ENCODE results near the gene CKAP4.

Gene CKAP4

DNA sequence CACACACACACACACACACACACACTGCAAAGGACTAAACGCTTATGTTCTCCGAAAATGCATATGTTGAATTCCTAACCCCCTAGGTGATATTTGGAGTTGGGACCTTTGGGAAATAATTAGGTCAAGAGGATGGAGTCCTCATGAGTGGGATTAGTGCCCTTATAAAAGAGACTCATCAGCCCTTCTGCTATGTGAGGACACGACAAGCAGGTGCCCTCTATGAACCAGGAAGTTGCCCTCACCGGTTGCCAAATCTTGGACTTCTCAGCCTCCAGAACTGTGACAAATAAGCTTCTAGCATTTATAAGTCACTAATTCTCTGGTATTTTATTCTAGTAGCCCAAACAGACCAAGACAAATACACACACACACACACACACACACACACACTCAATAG is 34.0 kb upstream of the CKAP4 start:
- no peak for TF ChIP-seq GATA3 (IDR thresholded peaks at IDR 0.05; ENCODE audit: low read depth, low read length)
- TF ChIP-seq GATA2 (IDR thresholded peaks at IDR 0.05; ENCODE audit: low read depth, low read length): no peak

DNA sequence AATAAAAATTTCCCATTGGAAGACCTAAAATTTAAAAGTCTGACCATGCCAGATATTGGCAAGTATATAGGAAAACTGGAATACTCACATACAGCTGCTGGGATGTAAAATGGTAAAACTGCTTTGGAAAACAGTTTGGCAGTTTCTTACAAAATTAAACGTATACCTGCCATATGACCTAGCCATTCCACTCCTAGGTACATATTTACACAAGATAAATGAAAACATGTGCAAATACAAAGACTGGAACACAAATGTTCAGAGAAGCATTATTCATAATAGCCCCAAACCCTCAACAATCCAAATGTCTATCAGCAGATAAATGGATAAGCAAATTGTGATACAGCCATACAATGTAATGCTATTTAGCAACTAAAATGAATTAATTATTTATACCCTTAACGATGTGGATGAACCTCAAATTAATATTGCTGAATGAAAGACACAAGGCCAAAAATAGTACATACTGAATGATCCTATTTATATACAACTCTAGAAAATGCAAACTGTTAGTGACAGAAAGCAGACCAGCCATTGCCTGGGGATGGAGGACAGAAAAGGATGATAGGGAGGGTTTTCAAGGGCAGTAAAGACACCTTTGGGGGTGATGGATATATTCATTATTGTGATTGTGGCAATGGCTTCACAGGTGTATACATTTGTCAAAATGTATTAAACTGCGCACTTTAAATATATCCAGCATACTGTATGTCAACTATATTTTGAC is 33.4 kb upstream of the CKAP4 start:
- TF ChIP-seq GATA2 (IDR thresholded peaks at IDR 0.05; ENCODE audit: low read depth, low read length): no peak

DNA sequence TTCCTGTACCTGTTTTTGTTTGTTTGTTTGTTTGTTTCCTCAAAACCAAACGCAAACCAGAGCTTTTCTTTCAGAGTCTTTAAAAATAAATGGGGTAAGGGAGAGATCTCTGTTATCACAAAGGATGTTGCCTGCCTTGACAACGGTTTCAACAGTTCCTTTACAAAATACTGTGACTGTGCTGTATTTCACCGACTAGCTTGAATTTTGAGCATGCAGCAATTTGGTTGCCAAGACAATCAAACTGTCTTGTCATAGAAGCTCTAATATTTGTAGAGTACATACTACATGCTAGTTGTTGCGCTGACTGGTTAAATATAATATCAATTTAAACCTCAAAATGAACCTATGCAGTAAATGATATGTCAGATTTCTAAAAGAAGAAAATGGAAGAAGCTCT is 32.3 kb upstream of the CKAP4 start:
- no peak for TF ChIP-seq GATA2 (IDR thresholded peaks at IDR 0.05; ENCODE audit: low read depth, low read length)
- no peak for TF ChIP-seq GATA3 (IDR thresholded peaks at IDR 0.05; ENCODE audit: low read depth, low read length)

DNA sequence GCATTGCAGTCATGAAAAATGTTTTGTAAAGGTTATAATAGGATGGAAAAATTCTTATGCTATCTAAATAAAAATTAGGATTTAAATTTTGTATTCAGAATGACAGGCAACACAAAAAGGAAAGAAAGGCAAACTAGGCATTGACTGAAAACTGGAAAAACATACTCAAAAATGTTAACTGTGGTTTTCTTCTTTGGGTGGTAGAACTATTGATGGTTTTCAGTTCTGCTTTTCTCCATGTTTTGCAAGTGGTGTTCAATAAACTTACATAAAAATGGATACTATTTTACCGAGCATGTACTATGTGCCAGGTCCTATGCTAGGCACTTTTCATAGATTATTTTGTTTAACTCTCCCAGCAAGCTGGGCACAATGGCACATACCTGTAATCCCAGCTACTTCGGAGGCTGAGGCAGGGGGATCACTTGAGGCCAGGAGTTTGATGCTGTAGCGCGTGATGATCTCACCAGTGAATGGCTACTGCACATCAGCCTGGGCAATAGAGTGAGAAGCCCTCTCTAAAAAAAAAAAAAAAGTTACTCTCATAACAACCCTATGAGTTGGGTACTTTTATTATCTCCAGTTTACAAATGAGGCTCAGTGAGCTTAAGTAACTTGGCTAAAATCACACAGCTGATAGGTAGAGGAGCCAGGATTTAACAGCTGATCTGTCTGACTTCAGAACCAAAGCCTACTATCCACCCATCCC is 28.4 kb upstream of the CKAP4 start:
- no peak for TF ChIP-seq GATA3 (IDR thresholded peaks at IDR 0.05; ENCODE audit: low read depth, low read length)
- no peak for TF ChIP-seq GATA2 (IDR thresholded peaks at IDR 0.05; ENCODE audit: low read depth, low read length)

DNA sequence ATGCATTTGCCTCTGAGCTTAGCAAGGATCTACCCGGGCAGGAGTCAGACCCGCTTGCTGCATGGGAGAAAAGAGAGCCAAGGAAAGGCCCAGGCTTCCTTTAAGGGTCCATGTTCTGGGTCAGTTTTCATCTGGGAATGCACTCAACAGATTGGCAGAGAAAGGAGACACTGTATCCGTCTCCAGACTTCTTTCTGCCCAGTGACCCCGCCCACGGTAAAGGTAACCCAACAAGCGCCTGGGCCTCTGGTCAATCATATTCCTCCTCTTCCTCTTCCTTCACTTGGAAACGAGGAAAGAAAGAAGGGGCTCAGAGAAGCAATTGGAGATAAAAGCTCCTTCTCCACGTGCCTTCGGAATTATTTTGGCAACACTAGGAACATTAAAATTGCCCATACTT is 27.6 kb upstream of the CKAP4 start:
- TF ChIP-seq GATA3 (IDR thresholded peaks at IDR 0.05; ENCODE audit: low read depth, low read length) (no peak), GATA2 (IDR thresholded peaks at IDR 0.05; ENCODE audit: low read depth, low read length) (no peak)

DNA sequence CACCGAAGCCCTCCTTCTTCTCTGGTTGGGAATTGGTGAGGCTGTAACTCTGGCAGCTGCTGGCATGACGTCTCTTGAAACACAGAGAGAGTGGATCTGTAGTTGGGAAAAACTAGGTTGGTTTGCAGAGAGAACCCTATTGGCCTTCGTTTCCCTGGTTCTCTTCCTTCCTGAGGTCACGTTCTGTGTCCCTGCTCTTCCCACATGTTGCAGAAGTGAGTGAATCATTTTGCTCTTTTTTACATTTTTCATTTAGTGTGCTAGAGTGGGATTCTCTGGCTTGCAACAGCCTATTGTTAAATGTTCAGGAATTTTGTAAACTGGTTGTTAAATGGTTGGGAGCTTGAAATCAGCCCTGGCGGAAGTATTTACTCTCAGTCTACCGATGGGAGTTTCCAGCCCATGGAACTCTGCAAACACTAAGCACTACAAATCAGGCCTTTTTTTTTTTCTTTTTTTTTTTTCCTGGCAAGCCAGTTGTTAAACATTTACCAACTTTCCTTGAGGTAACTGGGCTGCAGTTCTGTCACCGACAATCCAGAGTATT is 26.8 kb upstream of the CKAP4 start:
- TF ChIP-seq GATA2 (IDR thresholded peaks at IDR 0.05; ENCODE audit: low read depth, low read length) (no peak), GATA3 (IDR thresholded peaks at IDR 0.05; ENCODE audit: low read depth, low read length) (no peak)

DNA sequence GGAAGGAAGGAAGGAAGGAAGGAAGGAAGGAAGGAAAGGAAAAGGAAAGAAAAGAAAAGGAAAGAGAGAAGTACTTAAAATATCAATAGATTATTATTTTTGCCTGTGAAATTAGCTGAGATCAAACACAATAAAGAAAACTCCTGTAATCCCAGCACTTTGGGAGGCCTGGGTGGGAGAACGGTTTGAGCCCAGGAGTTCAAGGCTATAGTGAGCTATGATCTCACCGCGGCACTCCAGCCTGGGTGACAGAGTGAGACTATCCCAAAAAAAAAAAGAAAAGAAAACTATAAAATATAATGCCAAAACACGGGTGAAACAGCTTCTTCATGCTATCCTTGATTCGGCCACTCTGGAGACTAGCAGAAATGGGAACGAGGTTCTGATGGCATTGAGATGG is 26.2 kb upstream of the CKAP4 start:
- TF ChIP-seq GATA3 (IDR thresholded peaks at IDR 0.05; ENCODE audit: low read depth, low read length) (no peak), GATA2 (IDR thresholded peaks at IDR 0.05; ENCODE audit: low read depth, low read length) (no peak)

DNA sequence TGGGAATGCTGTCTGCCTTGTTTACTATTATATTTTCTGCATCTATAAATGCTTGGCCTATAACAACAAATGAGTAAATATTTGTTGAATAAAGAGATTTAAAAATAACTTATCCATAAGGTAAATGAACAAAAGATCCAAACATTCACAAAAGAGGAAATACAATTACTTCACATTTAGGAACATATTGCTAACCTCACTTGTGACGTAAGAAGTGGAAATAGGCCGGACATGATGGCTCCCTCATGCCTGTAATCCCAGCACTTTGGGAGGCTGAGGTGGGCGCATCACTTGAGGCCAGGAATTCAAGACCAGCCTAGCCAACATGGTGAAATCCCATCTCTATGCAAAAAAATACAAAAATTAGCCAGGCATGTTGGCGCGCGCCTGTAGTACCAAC is 25.7 kb upstream of the CKAP4 start:
- TF ChIP-seq GATA3 (IDR thresholded peaks at IDR 0.05; ENCODE audit: low read depth, low read length): no peak
- no peak for TF ChIP-seq GATA2 (IDR thresholded peaks at IDR 0.05; ENCODE audit: low read depth, low read length)

DNA sequence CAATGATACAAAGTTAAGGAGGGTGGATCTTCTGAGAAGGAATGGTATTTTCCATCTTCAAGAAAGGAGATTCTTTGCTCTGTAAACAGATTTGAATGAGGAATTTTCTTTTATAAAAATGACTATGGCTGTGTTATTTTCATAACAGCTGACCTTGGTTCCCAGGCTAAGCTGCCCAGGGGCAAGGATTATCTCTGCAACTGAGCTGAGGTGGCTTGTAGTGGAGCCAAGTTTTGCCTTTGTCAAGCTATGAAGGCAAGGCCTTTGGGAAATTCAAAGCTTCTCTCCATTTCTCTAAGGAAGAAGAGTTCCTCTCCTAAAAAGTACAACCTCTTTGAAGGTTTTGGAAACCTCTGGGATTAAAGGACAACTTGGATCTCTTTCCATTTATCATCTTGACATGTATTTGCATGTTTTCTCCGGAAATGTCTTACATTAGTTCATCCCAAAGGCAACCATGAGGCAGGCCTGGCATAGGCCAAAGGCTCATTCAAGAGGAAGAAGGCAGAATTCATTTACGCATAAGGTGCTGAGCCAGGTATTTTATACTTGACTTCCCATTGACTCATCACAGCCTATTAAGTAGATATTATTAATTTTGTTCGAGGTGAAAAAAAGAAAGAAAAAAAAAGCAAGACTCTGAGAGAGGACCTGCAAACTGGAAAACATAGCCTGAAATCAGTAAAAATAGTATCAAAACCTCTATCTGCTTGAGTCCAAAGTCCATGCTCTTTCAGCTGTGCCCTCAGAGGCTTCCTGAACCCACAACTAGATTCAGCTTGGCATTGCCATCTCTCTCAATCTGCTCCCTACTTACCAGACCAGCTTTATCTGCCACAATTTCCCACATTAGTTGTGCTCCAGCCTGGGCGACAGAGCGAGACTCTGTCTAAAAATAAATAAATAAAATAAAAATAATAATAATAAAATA is 24.0 kb upstream of the CKAP4 start:
- TF ChIP-seq GATA3 (IDR thresholded peaks at IDR 0.05; ENCODE audit: low read depth, low read length) (no peak), GATA2 (IDR thresholded peaks at IDR 0.05; ENCODE audit: low read depth, low read length) (no peak)

DNA sequence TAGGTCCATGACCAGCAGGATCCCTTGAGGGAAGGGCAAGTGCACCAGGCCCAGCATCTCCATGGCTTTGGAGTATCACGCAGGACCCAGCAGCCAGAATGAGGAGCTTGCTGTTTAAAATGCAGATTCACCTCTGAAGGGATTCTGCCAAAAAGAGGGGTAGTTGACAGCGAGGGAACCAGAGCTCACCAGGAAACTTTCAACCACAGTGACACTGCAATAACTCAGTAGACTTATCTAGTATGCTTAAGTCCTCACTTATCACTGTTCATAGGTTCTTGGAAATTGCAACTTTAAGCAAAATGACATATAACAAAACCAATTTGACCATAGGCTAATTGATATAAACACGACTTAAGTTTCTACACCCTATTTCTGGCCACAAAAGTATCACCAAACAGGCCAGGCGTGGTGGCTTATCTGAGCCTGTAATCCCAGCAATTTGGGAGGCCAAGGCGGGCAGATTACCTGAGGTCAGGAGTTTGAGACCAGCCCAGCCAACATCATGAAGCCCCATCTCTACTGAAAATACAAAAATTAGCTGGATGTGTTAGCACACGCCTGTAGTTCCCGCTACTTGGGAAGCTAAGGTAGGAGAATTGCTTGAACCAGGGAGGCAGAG is 21.4 kb upstream of the CKAP4 start:
- TF ChIP-seq GATA3 (IDR thresholded peaks at IDR 0.05; ENCODE audit: low read depth, low read length) (no peak), GATA2 (IDR thresholded peaks at IDR 0.05; ENCODE audit: low read depth, low read length) (no peak)

DNA sequence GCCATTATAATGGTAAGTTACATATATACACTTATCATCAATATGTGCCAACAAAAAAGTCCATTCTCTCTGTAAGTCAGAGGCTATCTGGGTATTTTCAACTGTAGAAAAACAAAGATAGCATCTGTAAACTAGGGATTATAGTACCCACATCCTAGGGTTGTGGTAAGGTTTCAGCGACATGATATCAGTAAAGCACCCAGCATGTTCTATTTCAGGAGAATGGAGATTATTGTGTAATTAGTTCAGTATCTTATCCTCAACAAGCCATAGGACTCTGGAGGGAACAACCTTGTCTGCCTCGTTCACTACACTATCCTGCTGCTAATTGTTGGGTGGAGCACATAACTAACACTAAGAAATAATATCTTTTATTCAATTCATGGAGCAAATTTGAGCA is 19.7 kb upstream of the CKAP4 start:
- no peak for TF ChIP-seq GATA2 (IDR thresholded peaks at IDR 0.05; ENCODE audit: low read depth, low read length)
- TF ChIP-seq GATA3 (IDR thresholded peaks at IDR 0.05; ENCODE audit: low read depth, low read length): no peak

DNA sequence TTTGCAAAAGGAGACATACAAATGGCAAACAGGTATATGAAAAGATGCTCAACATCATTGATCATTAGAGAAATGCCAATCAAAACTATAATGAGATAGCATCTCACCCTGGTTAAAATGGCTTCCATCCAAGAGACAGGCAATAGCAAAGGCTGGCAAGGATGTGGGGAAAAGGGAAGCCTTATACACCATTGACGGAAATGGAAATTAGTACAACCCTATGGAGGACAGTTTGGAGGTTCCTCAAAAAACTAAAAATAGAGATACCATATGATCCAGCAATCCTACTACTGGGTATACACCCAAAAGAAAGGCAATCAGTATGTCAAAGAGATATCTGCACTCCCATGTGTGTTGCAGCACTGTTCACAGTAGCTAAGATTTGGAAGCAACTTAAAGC is 17.3 kb upstream of the CKAP4 start:
- TF ChIP-seq GATA2 (IDR thresholded peaks at IDR 0.05; ENCODE audit: low read depth, low read length): no peak
- no peak for TF ChIP-seq GATA3 (IDR thresholded peaks at IDR 0.05; ENCODE audit: low read depth, low read length)

DNA sequence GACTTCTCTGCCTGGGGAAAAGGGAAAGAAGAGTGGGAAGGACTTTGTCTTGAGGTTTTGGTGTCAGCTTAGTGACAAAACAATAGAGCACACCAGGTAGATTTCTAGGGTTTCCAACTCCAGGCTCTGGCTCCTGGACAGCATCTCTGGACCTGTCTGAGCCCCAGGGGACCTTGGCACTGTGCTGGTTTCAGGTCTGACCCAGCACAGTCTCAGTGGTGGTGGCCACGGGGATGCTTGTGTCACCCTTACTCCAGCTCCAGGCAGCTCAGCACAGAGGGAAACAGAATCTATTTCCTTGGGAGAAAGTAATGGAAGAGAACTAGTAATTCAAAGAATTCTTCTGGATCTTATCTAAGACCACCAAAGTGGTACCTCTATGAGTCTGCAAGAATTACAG is 11.1 kb upstream of the CKAP4 start:
- TF ChIP-seq GATA2 (IDR thresholded peaks at IDR 0.05; ENCODE audit: low read depth, low read length): no peak
- TF ChIP-seq GATA3 (IDR thresholded peaks at IDR 0.05; ENCODE audit: low read depth, low read length): no peak

DNA sequence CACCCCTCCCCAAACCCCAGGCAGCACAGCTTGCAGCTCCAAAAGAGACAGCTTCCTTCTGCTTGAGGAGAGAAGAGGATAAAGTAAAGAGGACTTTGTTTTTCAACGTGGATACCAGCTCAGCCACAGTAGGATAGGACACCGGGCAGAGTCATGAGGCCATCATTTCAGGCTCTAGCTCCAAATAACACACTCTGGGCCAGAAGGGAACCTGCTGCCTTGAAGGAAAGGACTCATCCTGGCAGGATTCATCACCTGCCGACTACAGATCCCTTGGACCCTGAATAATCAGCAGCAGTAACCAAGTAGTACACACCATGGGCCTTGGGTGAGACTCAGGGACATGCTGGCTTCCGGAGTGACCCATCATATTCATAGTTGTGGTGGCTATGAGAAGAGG is 10.4 kb upstream of the CKAP4 start:
- no peak for TF ChIP-seq GATA2 (IDR thresholded peaks at IDR 0.05; ENCODE audit: low read depth, low read length)
- TF ChIP-seq GATA3 (IDR thresholded peaks at IDR 0.05; ENCODE audit: low read depth, low read length): no peak

Measured in SH-SY5Y (cell line).